ENCODE data around the gene KIF18B. TPM values are rescaled to one million over a fixed set of nuclear protein-coding genes. Genes with fewer than 3 reads are reported as not detected.
A peak's percentile ranks its signal among the peaks of the same experiment; 100 is the strongest.

Gene KIF18B
- under 1 TPM in 2 of 3 donors, not detected in 1; 0.15 to 0.64 TPM for total RNA-seq

DNA sequence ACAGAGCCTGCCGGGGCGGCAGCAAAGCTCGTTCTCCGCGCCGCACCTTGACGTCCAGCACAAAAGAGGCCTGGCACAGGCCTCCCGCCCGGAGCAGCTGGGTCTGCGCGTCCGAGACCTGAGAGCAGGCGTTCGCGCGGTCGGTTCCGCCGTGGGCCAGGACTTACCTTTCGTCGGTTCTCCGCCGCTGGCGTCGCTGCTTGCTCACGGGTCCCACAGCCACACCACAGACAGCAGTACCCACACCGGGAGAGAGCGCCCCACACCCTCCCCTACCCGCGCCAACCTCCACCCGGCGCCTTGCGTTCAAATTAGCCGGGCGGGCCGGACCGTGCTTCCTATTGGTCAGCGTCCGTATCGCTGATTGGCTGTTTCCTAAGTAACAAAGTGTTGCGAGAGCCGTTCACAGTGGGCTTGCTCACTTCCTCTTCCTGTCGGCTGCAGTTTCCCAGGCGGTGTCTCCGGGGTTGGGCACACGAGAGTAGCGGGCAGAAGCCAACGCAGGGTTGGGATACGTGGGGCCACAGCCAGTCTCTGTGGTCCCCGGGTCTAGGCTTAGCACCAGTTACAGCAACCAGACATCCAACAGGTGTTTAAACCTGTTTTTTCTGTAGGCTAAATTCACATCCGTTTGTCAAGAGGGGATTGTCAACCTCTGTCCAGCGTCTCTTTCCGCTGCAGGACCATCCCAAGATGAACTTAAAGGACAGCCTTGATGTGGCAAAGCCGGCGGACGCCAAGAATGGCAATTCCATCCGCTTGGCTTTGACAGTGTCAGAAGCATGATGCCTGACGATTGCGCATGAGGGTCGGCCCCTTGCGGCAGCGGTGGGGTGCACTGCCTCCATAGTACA, at the start of gene KIF18B:
TSS of gene KIF18B (minus strand) at position 313 of the 854 bp plus-strand sequence. CDS start 11,429 bp downstream, outside the sequence.
- no peaks in the 10 kb centered on the region for H3K4me1 ChIP-seq
- no peaks in the 10 kb centered on the region for H3K36me3 ChIP-seq
- TF ChIP-seq, protein P1, sequence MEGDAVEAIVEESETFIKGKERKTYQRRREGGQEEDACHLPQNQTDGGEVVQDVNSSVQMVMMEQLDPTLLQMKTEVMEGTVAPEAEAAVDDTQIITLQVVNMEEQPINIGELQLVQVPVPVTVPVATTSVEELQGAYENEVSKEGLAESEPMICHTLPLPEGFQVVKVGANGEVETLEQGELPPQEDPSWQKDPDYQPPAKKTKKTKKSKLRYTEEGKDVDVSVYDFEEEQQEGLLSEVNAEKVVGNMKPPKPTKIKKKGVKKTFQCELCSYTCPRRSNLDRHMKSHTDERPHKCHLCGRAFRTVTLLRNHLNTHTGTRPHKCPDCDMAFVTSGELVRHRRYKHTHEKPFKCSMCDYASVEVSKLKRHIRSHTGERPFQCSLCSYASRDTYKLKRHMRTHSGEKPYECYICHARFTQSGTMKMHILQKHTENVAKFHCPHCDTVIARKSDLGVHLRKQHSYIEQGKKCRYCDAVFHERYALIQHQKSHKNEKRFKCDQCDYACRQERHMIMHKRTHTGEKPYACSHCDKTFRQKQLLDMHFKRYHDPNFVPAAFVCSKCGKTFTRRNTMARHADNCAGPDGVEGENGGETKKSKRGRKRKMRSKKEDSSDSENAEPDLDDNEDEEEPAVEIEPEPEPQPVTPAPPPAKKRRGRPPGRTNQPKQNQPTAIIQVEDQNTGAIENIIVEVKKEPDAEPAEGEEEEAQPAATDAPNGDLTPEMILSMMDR (IDR thresholded peaks at IDR 0.05), result no peak
- peak in 1 of 3 donors; percentile 69 for TF ChIP-seq POLR2AphosphoS5 (IDR thresholded peaks at IDR 0.05)
- TF ChIP-seq POLR2A (IDR thresholded peaks at IDR 0.05), result peak; percentile 34
- H3K4me3 ChIP-seq, result peak within 1 kb of the TSS; percentile 50 to 77 (median 59)
- intact Hi-C loops (cut with DNase I; ENCODE audit: low total_unique reads), result no loop called here
- H3K27me3 ChIP-seq, result no peaks in the 10 kb centered on the region
- H3K27ac ChIP-seq, result peak within 1 kb of the TSS; percentile 52 to 64
- DNase-seq (ENCODE audit: low spot score in 2 of 2), result peak; percentile 83 to 85
- H3K9me3 ChIP-seq, result no peaks in the 10 kb centered on the region

DNA sequence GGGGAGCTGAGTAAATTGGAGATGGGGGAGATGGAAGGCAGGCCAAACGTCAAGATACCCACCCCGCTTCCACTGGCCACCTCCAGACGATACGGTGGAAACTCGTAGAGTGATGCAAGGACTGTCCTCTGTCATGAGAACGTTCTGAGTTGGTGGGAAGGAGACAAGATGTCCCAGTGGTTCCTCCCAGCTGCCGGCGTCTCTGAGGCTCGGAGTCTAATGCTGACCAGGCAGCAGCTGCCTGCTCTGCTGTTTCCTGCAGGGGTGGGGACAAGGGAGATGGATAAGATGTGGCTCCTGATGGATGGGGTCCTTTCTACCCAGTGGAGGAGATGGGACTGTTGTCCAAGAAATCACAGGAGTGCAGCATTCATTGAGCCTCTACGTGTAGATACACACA, 48.7 kb upstream of the KIF18B start:
- TF ChIP-seq POLR2AphosphoS5 (IDR thresholded peaks at IDR 0.05) (no peak), POLR2A (IDR thresholded peaks at IDR 0.05) (no peak)
- TF ChIP-seq, protein P1 (IDR thresholded peaks at IDR 0.05), result no peak
- Histone ChIP-seq H3K4me3 (no peak overlapping the region), H3K9me3 (no peaks in the 10 kb centered on the region), H3K4me1 (no peaks in the 10 kb centered on the region), H3K27me3 (no peaks in the 10 kb centered on the region), H3K36me3 (no peaks in the 10 kb centered on the region), H3K27ac (no peak overlapping the region)
- intact Hi-C loops (cut with DNase I; ENCODE audit: low total_unique reads), result no loop called here
- no peak for DNase-seq (ENCODE audit: low spot score in 2 of 2)

DNA sequence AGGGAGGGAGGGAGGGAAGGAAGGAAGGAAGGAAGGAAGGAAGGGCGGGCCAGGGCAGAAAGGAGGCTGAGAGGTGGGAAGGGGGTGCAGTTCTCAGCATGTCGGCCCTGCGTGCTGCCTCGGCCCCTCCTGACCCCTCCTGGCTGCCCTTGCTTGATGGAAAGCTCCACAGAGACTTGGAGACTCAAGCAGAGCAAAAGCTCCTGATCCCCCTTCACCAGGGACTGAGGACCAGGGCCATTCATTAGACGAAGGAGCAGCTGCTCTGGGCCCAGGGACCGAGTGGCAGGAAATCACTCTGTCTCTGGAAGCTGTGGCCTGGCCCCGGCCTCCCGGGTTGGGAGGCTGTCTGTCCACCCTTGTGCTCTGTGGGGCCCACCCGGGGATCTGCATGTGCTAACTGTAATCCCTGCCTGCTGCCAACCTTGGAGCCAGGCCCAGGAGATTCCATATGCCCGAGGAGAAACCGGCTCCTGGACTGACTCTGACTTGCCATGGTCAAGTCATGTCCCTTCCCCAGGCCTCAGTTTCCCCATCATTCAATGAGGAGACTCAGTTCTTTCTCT, 47.9 kb upstream of the KIF18B start:
- intact Hi-C loops (cut with DNase I; ENCODE audit: low total_unique reads), result no loop called here

DNA sequence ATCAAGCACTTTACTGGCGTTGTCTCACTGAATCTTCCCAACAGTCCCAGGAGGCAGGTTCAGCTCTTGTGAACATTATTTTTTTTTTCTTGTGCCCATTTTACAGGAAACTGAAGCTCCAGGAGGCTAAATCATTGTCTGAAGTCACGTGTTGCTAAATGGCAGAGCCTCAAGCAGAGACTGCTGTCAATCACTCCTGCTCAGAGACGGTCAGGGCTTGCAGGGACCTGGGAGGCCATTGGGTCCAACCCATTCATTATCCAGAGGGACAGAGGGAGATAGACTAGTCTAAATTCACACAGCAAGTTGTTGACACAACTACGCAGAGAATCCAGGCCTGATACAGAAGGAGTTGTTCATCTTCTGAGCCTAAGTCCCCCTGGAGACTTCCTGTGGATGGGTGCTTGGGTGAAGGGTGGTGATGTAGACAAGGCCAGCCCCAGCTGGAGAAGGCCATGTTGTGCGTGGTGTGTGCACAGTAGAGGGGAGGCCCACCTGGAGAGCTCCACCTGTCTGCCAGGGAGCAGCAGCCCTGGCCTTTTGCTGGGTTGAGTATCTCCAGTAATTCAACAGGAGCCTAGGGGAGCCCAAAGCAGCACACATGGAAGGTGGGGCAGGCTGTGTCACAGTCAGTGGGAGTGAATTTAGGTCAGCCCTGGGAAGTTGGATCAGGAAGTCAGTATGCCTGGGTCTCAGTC, 44.8 kb upstream of the KIF18B start:
- Histone ChIP-seq H3K4me1 (no peaks in the 10 kb centered on the region), H3K9me3 (no peaks in the 10 kb centered on the region), H3K27ac (no peak overlapping the region), H3K4me3 (no peak overlapping the region), H3K27me3 (no peaks in the 10 kb centered on the region), H3K36me3 (no peaks in the 10 kb centered on the region)
- TF ChIP-seq, protein P1 (IDR thresholded peaks at IDR 0.05), result no peak
- TF ChIP-seq POLR2AphosphoS5 (IDR thresholded peaks at IDR 0.05), result no peak
- no peak for TF ChIP-seq POLR2A (IDR thresholded peaks at IDR 0.05)
- no peak for DNase-seq (ENCODE audit: low spot score in 2 of 2)
- intact Hi-C loops (cut with DNase I; ENCODE audit: low total_unique reads), result no loop called here

More for the DNA sequence above, 47.9 kb upstream of the KIF18B start:
- H3K4me3 ChIP-seq, result no peak overlapping the region
- no peaks in the 10 kb centered on the region for H3K36me3 ChIP-seq
- H3K4me1 ChIP-seq, result no peaks in the 10 kb centered on the region
- no peaks in the 10 kb centered on the region for H3K9me3 ChIP-seq
- no peak for DNase-seq (ENCODE audit: low spot score in 2 of 2)
- H3K27ac ChIP-seq, result no peak overlapping the region
- H3K27me3 ChIP-seq, result no peaks in the 10 kb centered on the region
- TF ChIP-seq, protein P1 (IDR thresholded peaks at IDR 0.05), result no peak
- TF ChIP-seq POLR2A (IDR thresholded peaks at IDR 0.05) (no peak), POLR2AphosphoS5 (IDR thresholded peaks at IDR 0.05) (no peak)
